ENCODE data around the gene PTPN21. TPM values are rescaled to one million over a fixed set of nuclear protein-coding genes. Genes with fewer than 3 reads are reported as not detected.
A peak's percentile ranks its signal among the peaks of the same experiment; 100 is the strongest.

Gene PTPN21
- total RNA-seq, 2 donors from 2014 or later: 22.2 to 23.6 TPM

- no peak for TF ChIP-seq CTCF (IDR thresholded peaks at IDR 0.05)
- DNase-seq: no peak
- no peaks in the 10 kb centered on the region for H3K9me3 ChIP-seq
- no peaks in the 10 kb centered on the region for H3K36me3 ChIP-seq
- intact Hi-C loops (cut with DNase I): no loop called here
- H3K9ac ChIP-seq (ENCODE audit: low read depth in 2 of 2, low read length in 2 of 2): no peak overlapping the region
- no peaks in the 10 kb centered on the region for H3K27me3 ChIP-seq
- H3K4me3 ChIP-seq: no peak overlapping the region
- no peak overlapping the region for H3K27ac ChIP-seq
- H3K4me1 ChIP-seq: peaks cover 8% of the 10 kb centered on the region
Measured at GRCh38 chr14:88518592-88519512, 36.0 kb downstream of the PTPN21 start.

DNA sequence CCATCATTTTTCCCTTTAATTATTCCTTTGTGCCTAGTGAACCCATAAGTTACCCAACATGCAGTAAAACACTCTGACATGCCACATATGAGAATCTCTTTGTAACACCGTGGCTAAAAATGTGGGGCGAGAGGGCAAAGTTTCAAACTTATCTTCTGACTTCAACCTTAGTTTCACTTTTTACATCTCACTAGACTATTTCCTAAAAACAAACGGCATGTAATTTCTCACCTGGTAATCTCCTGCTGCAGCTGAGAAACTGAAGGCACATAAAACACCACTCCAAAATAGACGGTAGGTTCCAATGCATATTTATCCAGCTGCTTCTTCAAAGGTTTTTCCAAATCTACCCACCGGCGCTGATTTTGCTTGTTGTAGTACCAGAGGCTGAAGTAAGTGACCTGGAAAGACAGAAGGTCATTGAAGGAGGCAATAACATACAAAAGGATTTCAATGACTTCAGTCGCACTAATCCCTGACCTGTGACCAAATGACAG lies 37.9 kb downstream of the PTPN21 start:
- no peak for DNase-seq
- peak overlapping the region; percentile 38 for H3K27ac ChIP-seq
- H3K4me3 ChIP-seq: no peak overlapping the region
- no peaks in the 10 kb centered on the region for H3K9me3 ChIP-seq
- H3K27me3 ChIP-seq: no peaks in the 10 kb centered on the region
- H3K9ac ChIP-seq (ENCODE audit: low read depth in 2 of 2, low read length in 2 of 2): peak overlapping the region in 1 of 2 donors; percentile 51
- H3K4me1 ChIP-seq: peaks cover 8% of the 10 kb centered on the region
- H3K36me3 ChIP-seq: no peaks in the 10 kb centered on the region
- TF ChIP-seq CTCF (IDR thresholded peaks at IDR 0.05): no peak
- intact Hi-C loops (cut with DNase I): no loop called here

- Histone ChIP-seq H3K4me3 (no peak overlapping the region), H3K27me3 (no peaks in the 10 kb centered on the region), H3K4me1 (peaks cover 8% of the 10 kb centered on the region), H3K36me3 (no peaks in the 10 kb centered on the region), H3K9me3 (no peaks in the 10 kb centered on the region), H3K9ac (ENCODE audit: low read depth in 2 of 2, low read length in 2 of 2) (peak overlapping the region in 1 of 2 donors; percentile 29), H3K27ac (no peak overlapping the region)
- DNase-seq: no peak
- TF ChIP-seq CTCF (IDR thresholded peaks at IDR 0.05): no peak
- intact Hi-C loops (cut with DNase I): no loop called here
Measured at GRCh38 chr14:88515499-88516221, 39.1 kb downstream of the PTPN21 start.

DNA sequence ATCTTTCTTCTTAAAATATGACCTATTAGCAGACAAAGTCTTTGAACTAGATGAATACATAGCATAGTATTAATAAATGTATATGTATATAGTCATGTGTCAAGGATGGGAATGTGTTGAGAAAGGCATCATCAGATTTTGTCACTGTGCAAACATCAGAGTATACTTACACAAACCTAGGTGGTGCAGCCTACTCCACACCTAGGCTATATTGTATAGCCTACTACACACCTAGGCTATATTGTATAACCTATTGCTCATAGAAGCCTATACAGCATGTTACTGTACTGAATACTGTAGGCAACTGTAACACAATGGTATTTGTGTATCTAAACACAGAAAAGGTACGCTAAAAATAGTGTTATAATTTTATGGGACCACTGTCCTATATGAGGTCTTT lies 47.6 kb downstream of the PTPN21 start:
- Histone ChIP-seq H3K9ac (ENCODE audit: low read depth in 2 of 2, low read length in 2 of 2) (no peak overlapping the region), H3K4me1 (no peaks in the 10 kb centered on the region), H3K36me3 (peaks cover 2% of the 10 kb centered on the region), H3K27me3 (no peaks in the 10 kb centered on the region), H3K4me3 (no peak overlapping the region), H3K27ac (no peak overlapping the region), H3K9me3 (no peaks in the 10 kb centered on the region)
- intact Hi-C loops (cut with DNase I): no loop called here
- no peak for DNase-seq
- no peak for TF ChIP-seq CTCF (IDR thresholded peaks at IDR 0.05)

- intact Hi-C loops (cut with DNase I): no loop called here
- no peaks in the 10 kb centered on the region for H3K4me1 ChIP-seq
- H3K27me3 ChIP-seq: no peaks in the 10 kb centered on the region
- TF ChIP-seq CTCF (IDR thresholded peaks at IDR 0.05): no peak
- DNase-seq: no peak
- H3K36me3 ChIP-seq: peaks cover 3% of the 10 kb centered on the region
- no peak overlapping the region for H3K9ac ChIP-seq (ENCODE audit: low read depth in 2 of 2, low read length in 2 of 2)
- no peak overlapping the region for H3K27ac ChIP-seq
- H3K9me3 ChIP-seq: no peaks in the 10 kb centered on the region
- no peak overlapping the region for H3K4me3 ChIP-seq
Measured at GRCh38 chr14:88505621-88506020, 49.2 kb downstream of the PTPN21 start.
